Midbrain (tissue), 1 donor: ENCODE data around the gene TUBA1C.
"Not testable (repeated sequence)": the region's sequence is repeated elsewhere in the genome, so short reads cannot be mapped to it uniquely, and the experiment has no call there.

Experiments used
- DNase-seq: peaks from one replicate; lab custom pipeline; 2025; lab: John Stamatoyannopoulos, UW

Gene TUBA1C

DNA sequence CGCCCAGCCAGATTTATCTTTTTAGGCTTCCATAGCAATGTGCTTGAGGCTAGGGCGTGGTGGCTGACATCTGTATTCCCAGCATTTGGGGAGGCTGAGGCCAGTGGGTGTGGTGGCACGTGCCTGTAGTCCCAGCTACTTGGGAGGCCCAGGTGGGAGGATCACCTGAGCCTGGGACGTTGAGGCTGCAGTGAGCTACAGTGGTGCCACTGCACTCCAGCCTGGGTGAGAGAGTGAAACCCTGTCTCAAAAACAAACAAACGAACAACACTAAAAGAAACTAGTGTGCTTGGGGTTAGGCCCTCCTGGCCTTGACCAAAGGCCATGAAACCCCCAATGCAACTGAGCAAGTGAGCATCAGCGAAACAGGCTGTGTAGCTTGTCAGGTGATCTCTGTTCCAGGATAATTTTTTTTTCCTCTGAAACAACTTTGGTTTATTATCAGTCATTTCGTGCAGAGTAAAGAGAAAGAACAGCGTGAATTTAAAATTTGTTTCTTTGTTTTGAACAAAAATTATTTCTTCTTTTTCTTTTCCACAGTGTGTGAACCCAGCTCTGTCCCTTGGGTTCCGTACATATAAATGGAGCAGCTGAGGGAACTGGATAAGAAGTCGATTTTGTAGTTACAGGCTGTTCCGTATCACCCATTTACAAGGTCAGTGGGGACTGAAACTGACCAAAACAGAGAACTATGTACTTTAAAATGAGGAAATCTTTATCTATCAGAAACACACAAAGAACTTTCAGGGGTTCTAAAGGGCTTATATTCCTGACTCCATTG lies 8.8 kb upstream of the TUBA1C start:
- DNase-seq = no peak

GRCh38 chr12:49257508-49258184 lies 7.2 kb upstream of the TUBA1C start:
- DNase-seq = not testable (repeated sequence)

DNA sequence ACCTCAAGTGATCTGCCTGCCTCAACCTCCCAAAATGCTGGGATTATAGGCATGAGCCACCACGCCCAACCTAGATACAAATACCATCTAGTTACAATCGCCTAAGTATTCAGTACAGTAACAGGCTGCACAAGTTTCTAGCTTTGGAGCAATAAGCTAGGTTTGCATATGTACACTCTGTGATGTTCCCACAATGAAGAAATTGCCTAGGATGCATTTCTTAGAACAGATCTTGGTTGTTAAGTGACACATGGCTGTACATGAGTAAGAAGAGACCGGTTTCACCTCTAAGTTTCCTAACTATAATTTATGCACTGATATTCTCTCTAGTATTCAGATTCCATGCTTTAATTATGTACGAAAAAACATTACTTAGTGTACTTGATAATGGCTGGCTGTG lies 5.4 kb upstream of the TUBA1C start:
- DNase-seq = no peak

- no peak for DNase-seq
These were observed 4.7 kb upstream of the TUBA1C start for GRCh38 chr12:49260166-49260565.

DNA sequence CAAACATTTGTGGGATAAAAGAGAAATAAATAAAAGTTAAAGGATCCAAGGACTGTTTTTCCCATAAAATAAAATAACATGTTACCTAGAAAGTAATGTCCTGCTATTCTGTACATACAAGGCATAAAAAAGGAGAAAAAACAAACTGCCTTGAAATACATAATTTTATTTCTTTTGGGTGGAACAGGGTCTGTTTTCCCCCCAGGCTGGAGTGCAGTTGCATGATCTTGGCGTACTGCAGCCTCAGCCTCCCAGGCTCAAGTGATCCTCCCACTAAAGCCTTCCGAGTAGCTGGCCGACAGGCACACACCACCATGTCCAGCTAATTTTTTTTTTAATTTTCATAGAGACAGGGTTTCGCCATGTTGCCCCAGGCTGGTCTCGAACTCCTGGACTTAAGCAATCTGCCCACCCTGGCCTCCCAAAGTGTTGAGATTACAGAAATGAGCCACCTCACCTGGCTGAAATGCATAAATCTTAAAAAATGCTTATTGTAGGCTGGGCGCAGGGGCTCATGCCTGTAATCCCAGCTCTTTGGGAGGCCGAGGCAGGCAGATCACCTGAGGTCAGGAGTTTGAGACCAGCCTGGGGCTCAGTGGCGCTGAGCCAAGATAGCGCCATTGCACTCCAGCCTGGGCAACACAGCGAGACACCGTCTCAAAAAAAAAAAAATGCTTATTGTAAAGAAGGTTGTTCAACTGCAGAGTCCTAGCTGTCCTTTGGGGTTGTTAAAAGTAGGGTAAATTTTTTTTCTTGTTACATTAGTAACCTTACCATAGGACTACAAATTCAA lies 4.1 kb upstream of the TUBA1C start:
- DNase-seq = no peak

DNA sequence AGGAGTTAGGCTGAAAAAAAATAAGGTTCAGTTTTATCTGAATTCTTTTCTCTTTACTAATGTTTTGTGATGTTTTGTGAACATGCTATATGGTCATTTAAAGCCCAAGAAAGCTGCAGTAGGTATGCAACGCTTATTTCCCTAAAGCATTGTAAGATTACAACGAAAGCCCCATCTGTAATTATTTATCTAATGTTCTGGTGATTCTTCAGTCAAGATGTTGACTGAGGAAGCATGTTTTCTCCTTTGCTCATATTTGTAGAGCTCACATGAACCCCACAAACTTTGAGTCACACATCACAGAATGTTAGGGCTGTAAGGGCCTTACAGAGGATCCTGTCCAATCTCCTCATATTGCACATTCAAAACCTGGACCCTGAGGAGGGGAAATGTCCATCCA lies 3.2 kb upstream of the TUBA1C start:
- no peak for DNase-seq

GRCh38 chr12:49263400-49263763 lies 1.5 kb upstream of the TUBA1C start:
- no peak for DNase-seq

DNA sequence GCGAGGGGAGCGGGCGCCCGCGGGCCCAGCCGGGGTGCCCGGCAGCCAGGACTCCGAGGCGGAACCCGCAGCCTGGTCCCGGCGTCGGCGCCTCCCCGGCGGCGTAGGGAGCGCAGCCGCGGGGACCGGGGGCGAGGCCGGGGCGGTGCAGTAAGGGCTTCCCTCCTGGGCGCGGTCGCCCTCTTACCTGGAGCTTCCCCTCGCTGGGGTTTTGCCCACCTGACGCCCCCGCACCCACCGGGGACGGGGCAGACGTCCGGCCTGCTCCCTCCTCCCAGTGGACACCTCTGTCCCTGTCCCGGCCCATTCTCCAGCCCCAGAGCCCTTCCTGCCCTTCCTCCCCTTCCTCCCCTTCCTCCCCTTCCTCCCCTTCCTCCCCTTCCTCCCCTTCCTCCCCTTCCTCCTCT lies 413 bp upstream of the TUBA1C start:
- no peak for DNase-seq

DNA sequence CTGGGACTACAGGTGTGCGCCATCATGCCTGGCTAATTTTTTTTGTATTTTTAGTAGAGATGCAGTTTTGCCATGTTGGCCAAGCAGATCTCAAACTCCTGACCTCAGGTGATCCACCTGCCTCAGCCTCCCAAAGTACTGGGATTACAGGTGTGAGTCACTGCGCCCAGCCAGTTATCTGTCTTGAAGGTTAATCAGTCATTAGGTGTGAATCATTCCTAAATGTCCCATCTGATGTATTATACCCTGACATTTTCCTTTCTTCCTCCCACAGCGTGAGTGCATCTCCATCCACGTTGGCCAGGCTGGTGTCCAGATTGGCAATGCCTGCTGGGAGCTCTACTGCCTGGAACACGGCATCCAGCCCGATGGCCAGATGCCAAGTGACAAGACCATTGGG lies 4.3 kb downstream of the TUBA1C start:
- DNase-seq = not testable (repeated sequence)

DNA sequence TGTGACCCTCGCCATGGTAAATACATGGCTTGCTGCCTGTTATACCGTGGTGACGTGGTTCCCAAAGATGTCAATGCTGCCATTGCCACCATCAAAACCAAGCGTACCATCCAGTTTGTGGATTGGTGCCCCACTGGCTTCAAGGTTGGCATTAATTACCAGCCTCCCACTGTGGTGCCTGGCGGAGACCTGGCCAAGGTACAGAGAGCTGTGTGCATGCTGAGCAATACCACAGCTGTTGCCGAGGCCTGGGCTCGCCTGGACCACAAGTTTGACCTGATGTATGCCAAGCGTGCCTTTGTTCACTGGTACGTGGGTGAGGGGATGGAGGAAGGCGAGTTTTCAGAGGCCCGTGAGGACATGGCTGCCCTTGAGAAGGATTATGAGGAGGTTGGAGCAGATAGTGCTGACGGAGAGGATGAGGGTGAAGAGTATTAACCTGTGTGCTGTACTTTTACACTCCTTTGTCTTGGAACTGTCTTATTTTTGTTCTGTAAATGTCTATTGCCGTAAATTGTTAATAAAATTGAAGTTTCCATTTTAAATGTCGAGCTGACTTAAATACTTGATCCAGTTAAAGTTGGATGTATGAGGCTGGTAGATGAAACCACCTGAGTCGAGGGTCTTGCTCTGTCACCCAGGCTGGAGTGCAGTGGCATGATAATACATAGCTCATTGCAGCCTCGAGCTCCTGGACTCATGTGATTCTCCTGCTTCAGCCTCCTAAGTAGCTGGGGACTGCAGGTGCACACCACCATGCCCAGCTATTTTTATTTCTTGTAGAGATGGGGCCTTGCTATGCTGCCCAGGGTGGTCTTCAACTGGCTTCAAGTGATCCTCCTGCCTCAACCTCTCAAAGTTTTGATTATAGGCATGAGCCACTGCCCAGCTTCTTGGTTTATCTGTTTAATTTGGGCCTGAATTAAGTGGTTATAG lies 8.2 kb downstream of the TUBA1C start:
- no peak for DNase-seq

GRCh38 chr12:49273726-49274395 lies 9.0 kb downstream of the TUBA1C start:
- DNase-seq = no peak

GRCh38 chr12:49274396-49275069 lies 9.7 kb downstream of the TUBA1C start:
- no peak for DNase-seq

GRCh38 chr12:49276304-49277290 lies 11.7 kb downstream of the TUBA1C start:
- DNase-seq = no peak

GRCh38 chr12:49277466-49277865 lies 12.6 kb downstream of the TUBA1C start:
- no peak for DNase-seq

DNA sequence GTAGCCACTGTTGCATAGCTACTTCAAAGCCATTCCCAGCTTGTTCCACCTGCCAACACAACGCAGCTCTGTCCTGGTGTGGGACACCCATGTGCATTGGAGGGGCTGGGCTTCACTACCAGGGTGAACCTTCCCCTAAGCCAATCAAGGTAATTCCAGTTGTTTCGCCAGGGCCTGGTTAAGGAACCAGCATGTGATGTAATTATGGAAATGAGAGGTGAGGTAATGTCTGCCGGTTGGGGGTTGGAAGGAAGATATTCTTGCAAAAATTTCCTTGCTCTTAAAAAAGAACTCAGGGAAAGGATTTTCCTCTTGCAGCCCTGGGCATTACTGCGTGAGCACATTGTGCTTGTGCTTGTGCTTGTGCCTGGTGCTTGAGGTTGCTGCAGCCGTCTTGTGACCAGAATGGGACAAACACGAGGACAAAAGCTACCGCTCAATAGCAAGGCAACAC lies 14.9 kb downstream of the TUBA1C start:
- DNase-seq = no peak

GRCh38 chr12:49280545-49280944 lies 15.7 kb downstream of the TUBA1C start:
- not testable (repeated sequence) for DNase-seq

DNA sequence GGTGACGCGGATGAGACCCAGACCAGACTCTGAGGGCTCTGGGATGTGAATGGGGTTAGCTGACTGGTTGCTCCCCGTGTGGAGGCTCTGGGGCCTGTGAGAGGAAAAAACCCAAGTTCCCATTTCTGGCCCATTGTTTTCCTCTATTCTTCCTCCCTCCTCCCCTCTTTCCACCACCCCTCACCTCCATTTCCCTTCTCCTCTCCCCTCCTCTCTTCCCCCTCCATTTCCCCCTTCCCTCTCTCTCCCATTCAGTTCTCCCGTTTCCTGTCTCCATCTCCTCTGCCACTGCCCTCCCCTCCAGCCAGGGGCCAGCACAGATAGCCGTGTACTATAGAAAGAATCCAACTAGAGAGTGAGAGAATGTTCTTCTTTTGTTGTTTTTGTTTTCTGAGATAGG lies 17.4 kb downstream of the TUBA1C start:
- DNase-seq = no peak

- DNase-seq = not testable (repeated sequence)
These were observed 18.0 kb downstream of the TUBA1C start for GRCh38 chr12:49282740-49283375.
